DMS153 treated with DMSO at 0.1 percent for 48 hours (cell line): ENCODE data around the gene OTUD1.
"Not testable (repeated sequence)": the region's sequence is repeated elsewhere in the genome, so short reads cannot be mapped to it uniquely, and the experiment has no call there.

Source experiments
- DNase-seq: peaks from one replicate; lab custom pipeline; 2025; ENCODE audit not compliant: unreplicated experiment; lab: John Stamatoyannopoulos, UW

The OTUD1 gene, protein sequence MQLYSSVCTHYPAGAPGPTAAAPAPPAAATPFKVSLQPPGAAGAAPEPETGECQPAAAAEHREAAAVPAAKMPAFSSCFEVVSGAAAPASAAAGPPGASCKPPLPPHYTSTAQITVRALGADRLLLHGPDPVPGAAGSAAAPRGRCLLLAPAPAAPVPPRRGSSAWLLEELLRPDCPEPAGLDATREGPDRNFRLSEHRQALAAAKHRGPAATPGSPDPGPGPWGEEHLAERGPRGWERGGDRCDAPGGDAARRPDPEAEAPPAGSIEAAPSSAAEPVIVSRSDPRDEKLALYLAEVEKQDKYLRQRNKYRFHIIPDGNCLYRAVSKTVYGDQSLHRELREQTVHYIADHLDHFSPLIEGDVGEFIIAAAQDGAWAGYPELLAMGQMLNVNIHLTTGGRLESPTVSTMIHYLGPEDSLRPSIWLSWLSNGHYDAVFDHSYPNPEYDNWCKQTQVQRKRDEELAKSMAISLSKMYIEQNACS

DNA sequence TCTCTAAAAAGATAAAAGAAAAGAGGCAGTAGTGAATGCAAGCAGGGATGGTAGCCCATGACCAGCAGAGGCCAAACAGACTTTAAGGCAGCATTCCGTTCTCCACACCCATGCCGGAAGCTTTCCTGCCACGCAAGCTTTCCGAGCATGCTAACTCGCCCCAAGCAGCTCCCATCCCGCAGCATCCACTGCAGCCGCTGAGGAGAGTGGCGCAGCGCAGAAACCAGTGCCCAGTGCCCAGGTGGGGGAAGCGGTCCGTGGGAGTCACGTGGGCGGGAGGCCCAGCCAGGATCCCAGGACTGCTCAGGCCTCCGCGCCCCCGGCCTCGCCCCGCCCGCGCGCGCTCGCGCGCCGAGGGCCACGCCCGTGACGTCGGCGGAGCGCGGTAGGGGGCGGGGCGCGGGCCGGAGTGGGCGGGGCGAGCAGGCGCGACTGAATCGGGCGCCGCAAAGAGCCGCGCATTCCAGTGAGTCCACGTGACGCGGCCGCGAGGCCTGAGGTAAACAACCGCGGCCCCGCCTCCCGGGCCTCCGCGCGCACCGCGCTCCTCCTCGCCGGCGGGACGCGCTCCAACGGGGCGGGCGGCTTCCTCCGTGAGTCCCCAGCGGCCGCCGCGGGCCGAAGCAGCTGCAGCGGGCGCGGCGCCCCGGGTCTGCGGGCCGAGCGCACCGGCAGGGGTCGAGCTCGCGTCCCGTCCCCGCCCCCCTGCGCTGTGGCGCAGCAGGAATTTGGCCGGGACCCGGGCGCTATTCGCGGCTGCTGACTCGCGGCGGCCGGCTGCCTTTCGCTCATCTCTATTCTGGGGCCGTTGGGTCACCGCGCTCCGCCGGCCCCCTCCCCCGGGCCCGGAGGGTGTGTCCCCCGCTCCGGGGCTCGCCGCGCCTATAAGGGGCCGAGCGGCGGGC is at the start of gene OTUD1:
OTUD1 (plus strand) TSS at position 529 of the 905 bp plus-strand sequence. CDS start 383 bp downstream, outside the sequence.
- peak; percentile 33 for DNase-seq

DNA sequence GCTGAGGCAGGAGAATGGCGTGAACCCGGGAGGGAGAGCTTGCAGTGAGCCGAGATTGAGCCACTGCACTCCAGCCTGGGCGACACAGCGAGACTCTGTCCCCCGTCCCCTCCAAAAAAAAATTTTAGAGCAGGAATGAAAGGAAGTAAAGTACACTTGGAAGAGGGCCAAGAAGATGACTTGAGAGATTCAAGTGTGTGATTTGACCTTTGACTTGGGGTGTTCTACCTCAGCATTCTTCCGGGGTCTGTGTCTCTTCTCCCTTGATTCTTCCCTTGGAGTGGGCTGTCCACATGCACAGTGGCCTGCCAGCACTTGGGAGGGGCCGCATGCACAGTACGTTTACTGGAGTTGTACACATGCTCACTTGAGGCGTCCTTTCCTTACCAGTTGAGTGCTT is 48.5 kb upstream of the OTUD1 start:
- DNase-seq, result not testable (repeated sequence)

DNA sequence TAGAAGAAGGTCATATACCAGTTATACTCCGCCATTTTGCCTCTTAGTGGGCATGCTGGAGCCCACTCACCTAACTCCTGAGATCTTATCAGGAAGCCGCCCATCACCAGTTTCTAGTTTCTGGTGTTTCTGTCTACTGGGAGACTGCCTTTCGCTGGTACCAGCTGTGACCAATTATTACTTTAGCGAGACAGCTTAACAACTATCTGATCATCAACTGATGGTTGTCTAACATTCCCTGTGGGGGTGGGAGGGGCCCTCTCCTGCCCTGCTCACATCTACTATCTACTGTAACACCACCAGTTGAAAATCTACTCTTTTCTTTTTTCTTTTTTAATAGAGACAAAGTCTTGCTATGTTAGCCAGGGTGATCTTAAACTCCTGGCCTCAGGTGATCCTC is 48.1 kb upstream of the OTUD1 start:
- DNase-seq, result no peak

DNA sequence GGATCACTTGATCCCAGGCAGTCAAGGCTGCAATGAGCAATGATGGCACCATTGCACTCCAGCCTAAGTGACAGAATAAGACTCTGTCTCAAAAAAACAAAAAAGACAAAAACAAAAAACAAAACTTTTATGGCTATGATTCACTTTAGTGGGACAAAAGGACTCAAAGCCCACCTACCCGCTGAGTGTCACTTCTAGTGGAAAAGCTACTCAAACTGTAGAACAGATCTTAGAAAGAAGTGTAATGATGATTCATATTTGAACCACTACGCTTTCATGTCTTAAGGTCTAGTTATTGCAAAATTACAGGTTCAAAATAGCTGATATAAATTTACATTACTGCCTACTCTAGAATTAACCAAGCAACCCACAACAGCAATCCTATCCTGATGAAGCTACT is 47.1 kb upstream of the OTUD1 start:
- DNase-seq, result no peak

DNA sequence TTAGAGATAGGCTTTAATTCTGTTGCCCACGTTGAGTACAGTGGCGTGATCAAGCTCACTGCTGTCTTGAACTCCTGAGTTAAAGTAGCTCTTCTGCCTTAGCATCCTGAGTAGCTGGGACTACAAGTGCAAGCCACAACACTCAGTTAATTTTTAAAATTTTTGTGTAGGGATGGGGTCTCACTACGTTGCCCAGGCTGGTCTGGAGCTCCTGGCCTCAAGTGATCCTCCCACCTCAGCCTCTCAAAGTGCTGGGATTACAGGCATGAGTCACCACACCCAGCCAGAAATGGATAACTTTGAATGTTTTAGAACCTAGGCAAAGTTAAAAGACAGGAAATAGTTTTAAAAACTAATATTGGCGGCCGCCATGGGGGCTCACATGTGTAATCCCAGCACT is 43.9 kb upstream of the OTUD1 start:
- DNase-seq, result no peak

DNA sequence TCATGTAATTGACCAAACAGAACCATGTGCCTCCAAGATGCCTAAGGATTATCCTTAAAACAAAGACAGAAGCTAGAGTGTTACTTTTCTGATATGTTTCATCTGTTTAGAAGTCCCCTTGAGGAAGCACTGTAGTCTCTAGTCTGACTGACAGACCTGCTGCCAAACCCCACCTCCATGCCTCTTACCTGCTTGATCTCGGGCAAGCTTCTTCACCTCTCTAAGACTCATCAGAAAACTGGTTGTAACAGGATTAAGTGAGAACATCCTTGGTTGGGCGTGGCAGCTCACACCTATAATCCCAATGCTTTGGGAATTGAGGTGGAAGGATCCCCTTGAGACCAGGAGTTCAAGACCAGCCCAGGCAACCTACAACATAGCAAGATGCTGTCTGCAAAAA is 42.2 kb upstream of the OTUD1 start:
- DNase-seq, result no peak

DNA sequence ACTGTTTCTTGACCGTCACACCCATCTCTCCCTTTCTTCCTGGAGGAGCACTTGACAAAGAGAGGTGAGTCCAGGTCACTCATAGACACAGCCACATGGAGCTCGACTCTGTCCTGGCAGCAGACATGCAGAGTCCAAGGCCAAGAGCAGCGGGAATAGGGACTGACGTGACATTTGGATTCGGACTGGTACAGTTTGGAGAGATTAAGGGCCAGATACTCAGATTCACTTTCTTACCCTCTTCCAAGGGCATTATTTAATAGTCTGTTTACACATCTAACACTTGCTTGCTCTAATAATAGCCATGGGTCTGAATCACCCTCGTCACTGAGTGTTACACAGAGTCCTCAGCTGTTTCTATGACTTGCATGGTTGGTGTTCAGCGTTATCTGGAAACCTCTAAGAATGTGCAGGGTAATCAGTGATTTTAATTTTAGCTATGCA is 39.2 kb upstream of the OTUD1 start:
- no peak for DNase-seq

DNA sequence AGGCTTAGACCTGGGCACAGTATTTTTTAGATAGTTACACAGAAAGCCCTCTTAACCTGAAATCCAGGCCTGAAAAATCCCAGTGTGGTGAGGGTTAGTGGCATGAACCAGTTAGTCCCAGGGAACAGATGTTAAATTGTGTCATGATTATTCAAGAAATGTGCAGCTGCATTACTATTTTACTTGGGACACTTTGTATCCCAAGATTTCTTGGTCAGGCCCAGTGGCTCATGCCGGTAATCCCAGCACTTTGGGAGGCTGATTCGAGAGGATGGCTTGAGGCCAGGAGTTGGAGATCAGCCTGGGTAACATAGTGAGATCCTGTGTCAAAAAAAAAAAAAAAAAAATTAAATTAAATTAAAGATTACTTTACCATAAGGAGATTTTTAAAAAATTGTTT is 36.0 kb upstream of the OTUD1 start:
- DNase-seq, result no peak

DNA sequence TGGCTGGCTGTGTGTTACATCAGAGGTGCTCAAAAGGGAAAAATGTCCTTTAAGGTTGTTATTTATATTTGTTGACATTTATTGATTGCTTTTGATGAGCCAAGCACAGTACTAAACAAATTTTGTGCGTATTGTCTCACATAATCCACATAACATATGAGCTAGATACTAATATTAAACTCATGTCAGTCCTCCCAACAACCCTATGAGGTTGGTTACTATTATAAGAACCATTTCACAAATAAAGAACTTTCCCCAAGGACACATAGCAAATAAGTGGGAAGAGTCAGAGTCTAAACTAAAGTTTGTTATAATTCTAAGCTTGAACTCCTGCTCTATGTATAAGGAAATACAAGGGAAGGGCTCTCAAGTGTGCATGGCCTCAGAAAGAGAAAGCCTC is 35.6 kb upstream of the OTUD1 start:
- DNase-seq, result no peak

DNA sequence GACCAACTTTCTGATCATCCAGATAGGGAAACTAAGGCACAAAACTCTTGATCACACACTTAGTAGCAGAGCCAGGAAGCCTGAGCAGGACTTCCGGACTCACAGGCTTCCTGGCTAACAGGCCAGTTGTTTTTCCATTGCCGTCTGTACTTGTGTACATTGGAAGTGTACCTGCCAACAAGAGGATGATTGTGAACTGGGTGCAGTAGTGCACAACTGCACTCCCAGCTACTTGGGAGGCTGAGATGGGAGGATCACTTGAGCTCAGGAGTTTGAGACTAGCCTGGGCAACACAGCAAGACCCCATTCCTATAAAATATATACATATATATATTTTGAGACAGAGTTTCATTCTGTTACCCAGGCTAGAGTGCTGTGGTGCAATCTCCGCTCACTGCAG is 35.2 kb upstream of the OTUD1 start:
- DNase-seq, result no peak

DNA sequence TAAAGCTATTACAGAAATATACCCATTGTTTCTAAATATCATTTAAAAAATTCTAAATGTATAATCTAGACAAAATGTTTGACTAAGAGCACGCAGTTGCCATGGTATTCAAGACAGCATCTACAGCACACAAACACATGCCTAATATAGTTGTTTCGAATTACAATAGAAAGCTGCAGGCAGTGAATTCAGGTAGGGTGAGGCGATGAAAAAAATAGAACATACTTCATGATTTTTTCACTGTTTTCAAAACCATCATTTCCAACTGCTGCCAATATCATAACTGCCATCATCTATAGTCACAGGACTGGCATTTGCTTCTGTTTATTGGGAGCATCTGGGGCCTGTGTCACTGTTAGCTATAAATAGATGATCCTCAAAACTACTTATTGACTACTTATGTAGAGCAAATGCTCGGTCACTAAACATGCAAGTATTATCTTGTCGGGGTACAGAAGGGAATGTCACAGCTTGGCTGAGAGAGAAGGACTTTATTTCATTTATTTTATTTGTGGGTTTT is 34.4 kb upstream of the OTUD1 start:
- DNase-seq, result no peak

DNA sequence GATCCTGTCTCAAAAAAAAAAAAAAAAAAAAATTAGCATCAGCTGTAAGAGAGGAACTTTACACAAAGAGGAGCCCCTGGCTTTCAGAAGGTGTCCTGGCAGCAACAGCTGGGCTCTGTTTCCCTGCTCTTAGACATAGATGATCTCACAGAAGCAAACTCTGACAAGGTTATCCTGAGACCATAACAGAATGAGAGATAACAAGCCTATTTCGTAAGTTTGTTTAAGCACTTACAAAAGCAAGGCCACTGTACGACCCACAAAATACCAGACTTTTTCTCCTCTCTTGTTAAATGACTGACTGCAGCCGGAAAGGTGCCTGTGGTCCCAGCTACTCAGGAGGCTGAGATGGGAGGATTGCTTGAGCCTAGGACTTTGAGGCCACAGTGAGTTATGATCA is 33.3 kb upstream of the OTUD1 start:
- DNase-seq, result no peak

DNA sequence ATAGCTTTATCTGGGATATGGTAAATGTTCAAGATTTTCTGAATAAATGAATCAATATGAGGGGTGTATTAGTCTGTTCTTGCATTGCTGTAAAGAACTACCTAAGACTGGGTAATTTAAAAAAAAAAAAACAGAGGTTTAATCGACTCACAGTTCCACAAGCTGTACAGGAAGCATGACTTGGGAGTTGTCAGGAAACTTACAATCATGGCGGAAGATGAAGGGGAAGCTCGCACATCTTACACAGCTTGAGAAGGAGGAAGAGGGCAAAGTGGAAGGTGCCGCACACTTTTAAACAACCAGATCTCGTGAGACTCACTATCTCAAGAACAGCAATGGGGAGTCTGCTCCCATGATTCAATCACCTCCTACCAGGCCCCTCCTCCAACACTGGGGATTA is 32.5 kb upstream of the OTUD1 start:
- no peak for DNase-seq

DNA sequence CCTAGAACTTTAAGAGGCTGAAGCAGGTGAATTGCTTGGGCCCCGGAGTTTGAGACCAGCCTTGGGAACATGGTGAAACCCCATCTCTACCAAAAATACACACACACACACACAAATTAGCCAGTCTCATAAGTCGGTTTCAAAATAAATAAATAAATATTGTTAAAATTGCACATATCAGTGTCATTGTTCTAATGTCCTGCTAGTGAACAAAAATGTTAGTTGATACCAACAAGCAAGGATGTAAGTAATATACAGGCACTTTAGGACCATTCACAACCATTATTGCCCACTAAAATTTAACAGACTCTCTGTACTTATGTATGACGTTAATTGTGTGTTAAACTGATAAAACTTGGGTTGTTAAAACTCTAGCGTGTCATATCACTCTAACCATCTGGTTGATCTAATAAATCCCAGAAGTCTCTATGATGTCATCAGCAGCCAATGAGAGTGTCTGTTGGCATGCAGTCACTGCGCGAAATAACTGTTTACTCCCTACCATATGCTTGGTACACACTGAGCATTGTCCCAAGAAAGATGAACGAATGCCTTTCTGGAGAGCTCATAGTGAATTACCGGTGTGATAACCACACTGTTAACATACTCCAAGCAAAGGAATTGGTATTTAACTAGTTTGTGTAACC is 30.4 kb upstream of the OTUD1 start:
- no peak for DNase-seq

DNA sequence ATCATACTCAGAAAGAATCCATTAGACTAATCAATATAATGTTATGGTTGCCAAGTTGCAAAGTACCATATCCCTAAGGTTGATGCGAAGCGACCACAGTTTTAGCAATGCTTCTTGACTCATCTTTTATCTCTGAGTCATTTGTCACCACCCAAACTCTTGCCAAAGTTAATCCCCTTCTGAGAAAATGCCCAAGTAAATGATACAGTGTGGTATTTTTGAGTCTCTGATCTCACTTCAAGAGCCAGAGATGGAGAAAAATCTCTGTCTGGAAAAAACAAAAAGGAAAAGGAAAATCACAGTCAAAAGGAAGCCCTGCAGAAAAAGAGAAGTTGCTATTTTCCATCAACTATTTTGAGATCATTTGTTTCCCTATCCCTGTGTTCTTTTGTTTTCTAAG is 26.7 kb upstream of the OTUD1 start:
- DNase-seq, result no peak

DNA sequence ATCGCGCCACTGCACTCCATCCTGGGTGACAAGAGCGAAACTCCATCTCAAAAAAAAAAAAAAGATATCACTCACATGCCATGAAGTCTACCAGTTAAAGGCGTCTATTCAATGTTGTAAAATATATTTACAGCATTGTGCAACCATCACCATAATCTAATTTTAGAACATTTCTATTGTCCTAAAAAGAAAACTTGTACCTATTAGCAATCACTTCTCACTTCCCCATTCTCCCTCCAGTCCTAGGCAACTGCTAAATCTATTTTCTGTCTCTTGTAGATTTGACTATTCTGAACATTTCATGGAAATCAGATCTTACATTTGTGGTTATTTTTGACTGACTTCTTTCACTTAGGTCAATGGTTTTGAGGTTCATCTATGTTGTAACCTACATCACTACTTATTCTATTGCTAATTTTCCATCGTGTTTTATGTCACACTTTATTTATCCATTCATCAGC is 25.2 kb upstream of the OTUD1 start:
- DNase-seq, result no peak

DNA sequence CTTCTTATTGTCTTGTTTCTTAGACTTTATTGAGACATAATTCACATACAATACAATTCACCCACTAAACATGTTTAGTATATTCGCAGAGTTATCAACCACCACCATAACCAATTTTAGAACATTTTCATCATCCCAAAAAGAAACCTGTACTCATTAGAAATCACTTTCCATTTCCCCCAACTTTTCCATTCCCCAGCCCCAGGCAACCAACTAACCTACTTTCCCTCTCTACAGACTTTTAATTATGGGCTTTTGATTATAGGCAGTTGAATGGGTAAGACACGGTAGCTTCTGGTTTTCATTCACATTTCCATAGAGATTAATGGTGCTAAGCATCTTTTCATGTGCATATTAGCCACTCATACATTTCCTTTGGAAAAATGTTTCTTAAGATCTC is 24.2 kb upstream of the OTUD1 start:
- no peak for DNase-seq

DNA sequence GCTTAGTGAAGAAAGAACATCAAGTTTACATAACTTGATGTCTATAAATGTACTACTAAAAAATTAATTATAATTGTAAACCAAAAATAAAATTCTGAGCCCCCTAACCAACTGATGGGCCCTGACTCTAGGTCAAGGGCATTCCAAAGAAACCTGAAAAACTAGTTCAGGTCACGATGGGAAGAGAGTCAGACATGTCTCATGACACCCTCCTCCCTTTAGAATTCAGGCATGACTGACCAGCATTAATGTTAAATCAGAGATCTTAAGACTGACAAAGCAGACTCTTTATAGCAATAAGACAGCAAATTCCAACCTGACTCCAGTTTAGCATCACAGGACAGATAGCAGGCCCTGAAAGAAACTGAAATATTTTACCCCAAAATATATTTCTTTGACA is 21.6 kb upstream of the OTUD1 start:
- no peak for DNase-seq

DNA sequence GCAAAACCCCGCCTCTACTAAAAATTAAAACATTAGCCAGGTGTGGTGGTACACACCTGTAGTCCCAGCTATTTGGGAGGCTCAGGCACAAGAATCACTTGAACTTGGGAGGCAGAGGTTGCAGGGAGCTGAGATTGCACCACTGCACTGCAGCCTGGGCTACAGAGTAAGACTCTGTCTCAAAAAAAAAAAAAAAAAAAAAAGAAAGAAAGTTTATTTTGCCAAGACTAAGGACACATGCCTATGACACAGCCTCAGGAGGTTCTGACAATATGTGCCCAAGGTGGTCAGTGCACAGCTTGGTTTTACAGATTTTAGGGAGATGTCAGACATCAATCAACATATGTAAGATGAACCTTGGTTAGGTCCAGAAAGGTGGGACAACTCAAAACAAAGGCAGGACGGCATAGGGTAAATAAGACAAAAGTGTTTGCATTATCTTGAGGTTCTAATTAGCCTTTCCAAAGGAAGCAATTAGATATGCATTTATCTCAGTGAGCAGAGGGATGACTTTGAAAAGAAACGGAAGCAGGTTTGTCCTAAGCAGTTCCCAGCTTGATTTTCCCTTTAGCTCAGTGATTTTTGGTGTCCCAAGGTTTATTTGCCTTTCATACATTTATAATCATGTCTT is 20.7 kb upstream of the OTUD1 start:
- no peak for DNase-seq

DNA sequence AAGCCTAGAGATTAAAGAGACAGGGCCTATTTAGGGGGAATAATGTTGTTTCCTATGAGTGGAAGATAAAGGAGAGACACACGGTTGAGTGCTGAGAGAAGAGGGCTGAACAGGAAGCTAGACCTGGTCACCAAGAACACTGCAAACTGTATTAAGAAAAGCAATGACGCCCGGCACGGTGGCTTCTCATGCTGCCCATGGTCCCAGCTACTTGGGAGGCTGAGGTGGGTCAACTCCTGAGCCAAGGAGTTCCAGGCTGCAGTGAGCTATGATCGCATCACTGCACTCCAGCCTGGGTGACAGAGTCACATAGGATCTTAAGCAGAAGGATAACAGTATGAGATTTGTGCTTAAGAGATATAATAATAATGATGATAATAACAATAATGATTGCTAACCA is 19.7 kb upstream of the OTUD1 start:
- DNase-seq, result no peak
